SKM-1 (cell line): Measurements from ENCODE around the gene TSPO.

Experiments used
- DNase-seq: peaks from one replicate; lab custom pipeline; 2025; ENCODE audit not compliant: unreplicated experiment; lab: John Stamatoyannopoulos, UW

The TSPO gene

DNA sequence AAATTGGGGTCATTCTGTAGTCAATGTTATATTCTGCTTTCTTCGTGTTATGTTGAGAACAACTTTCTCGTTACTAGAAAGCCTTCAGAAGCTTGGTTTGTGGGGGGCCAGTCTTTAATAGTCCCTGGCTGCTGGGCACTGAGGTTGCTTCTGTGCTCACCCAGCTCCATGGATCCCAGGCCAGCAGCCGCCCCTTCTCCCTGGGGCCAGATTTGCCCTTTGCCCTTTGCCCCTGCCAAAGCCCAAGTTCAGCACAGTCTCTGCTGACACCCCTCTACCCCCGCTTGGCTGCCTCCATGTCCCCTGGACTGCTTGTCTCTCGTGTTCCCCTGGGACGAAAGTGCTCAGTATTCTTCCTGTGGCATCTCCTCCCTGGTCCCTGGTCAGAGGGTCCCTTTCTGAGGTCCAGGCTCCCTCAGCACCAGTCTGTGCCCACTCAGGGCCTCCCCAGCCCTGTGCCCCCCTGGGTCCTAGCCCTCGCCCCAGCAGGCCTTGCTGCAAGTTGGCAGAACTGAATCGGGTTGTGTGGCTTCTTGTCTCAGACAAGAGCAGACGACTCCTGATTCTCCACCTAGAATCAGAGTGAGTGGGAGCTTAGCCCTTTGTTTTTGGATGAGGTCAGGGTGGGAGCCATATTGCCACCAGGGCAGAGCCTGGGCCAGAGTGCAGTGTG is 6.7 kb downstream of the TSPO start:
- no peak for DNase-seq

DNA sequence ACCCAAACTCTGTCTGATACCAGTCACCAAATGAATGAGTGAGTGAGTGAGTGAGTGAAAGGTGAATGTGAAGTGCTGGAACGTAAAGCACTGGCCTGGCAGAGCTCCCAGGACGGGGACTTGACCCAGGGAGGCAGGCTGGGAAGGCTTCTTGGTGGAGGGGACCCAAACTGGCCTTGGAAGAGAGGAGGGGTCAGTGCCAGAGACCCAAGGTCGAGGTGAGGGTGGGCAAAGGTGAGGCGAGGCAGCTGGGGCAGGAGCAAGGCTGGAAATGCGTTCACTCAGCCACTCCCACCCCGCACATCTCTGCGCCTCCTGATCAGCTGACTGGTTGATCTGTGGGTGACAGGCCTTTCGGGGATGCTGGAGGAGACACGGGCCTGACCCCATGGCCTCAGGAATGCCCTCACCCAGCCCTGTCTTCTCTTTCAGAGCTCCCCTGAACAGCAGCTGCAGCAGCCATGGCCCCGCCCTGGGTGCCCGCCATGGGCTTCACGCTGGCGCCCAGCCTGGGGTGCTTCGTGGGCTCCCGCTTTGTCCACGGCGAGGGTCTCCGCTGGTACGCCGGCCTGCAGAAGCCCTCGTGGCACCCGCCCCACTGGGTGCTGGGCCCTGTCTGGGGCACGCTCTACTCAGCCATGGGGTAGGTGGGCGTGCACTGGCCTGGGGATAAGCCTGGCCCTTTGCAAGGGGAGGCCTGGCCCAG is 7.6 kb downstream of the TSPO start:
- DNase-seq: no peak

DNA sequence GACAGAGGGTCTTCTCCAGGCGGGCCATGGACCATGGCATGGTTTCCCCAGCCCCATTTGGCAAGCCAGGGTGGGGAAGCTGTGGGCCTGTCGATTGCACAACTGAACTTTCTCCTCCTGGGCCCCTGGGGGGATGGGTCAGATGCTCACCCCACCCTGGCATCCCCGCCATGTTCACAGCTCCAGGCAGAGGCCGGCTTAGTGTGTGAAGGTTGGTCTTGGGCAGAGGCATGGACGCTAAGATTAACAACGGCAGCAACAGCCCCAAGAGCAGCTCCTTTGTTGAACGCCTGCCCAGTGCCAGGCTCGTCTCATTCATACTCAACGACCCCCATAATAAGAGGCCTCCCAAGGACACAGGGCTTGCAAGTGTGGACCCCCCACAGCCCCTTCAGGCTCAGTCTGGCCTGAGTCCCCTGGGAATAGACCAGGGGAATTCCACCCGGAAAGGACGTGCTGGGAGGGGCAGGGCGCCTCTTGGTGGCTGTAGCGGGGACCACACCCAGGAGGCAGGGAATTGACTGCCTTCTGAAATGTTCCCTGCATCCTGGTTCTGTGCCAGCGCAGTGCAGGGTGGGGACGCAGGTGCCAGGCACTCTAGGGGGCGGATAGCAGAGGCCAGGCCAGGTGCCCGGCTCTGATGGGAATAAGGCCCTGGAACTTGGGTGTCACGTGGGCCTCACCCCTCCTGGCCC is 8.3 kb downstream of the TSPO start:
- no peak for DNase-seq

DNA sequence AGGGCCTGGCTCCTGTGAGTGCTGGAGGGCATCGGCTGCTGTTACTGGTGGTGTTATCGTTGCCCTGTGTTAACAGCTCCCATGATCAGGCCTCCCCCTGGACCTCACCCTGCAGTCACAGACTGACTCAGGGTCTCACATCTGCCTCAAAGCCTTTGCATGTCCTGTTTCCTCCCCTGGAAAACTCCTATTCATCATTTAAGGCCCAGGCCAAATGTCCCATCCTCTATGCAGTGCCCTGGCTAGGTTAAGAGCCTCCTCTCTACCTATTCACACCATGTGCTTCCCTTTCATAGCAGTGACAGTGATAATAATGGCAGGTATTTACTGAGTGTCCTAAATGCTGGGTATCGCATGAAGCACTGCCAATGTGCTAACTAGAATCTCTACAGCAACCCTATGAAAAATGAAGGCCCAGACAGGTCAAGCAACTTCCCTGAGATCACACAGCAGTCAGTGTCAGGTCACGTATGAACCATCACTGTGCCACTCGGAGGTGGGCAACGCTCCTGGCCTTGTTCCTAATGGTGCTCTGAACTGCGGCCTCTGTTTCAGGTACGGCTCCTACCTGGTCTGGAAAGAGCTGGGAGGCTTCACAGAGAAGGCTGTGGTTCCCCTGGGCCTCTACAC is 9.3 kb downstream of the TSPO start:
- DNase-seq: no peak

DNA sequence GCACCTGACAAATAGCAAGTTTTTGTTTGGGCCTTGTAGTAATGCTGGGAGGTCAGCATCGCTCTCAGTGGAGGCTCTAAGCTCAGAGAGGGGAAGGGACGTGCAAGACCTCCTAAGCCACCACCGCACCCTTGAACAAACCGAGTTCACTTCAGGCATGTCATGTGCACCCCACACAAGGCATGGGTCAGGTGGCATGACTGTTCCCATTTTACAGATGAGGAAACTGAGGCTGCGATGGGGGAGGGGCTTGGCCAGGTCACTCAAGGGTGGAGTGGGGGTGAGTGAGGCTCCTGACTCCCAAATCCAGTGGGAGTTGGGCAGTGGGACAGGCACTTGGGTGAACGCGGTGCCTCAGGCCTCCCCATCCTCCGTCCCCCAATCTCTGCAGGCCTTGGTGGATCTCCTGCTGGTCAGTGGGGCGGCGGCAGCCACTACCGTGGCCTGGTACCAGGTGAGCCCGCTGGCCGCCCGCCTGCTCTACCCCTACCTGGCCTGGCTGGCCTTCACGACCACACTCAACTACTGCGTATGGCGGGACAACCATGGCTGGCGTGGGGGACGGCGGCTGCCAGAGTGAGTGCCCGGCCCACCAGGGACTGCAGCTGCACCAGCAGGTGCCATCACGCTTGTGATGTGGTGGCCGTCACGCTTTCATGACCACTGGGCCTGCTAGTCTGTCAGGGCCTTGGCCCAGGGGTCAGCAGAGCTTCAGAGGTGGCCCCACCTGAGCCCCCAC is 11.2 kb downstream of the TSPO start:
- DNase-seq: no peak

DNA sequence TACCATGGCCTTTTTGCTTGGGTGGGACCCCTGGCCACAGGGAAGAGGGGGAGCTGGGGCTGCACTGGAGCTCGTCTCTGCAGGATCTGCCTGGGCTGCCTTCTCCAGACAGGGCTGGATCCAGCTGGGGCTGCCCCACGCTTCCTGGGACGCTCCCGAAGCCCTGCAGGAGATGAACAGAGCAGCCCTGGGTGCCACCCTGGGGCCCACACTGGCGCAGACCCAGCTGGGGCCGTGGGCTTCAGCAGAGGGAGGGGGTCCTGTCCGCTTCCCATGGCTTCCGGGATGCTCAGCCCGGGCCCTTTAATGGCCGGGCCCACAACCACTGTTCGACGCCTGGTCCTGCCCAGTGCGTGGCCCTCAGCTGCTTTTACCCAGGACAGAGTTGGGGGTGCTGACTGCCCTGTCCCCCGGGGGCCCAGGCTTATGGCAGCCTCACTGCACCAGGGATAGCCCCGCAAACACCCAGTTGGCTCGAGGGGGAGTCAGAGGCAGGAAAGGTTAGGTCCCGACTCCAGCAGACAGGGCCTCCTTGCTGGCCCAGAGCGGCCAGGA is 12.0 kb downstream of the TSPO start:
- no peak for DNase-seq

DNA sequence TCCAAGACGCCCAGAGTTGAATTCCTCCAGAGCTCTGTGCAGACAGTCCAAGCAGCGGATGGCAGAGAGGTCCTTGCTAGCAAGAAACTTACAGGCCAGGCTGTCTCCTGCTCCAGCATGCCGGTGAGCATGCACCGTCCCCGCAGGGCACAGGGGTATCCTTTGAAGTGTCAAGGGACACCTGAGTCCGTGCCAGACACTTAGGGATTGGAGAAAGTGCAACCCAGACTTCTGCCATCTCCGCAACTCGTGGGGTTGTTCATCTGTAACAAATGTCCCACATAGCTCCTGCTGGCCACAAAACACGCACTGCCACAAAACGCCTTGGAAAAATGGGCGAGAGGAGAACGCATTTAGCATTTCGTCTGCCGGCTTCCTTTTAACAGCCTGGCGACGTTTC is 13.3 kb downstream of the TSPO start:
- no peak for DNase-seq

DNA sequence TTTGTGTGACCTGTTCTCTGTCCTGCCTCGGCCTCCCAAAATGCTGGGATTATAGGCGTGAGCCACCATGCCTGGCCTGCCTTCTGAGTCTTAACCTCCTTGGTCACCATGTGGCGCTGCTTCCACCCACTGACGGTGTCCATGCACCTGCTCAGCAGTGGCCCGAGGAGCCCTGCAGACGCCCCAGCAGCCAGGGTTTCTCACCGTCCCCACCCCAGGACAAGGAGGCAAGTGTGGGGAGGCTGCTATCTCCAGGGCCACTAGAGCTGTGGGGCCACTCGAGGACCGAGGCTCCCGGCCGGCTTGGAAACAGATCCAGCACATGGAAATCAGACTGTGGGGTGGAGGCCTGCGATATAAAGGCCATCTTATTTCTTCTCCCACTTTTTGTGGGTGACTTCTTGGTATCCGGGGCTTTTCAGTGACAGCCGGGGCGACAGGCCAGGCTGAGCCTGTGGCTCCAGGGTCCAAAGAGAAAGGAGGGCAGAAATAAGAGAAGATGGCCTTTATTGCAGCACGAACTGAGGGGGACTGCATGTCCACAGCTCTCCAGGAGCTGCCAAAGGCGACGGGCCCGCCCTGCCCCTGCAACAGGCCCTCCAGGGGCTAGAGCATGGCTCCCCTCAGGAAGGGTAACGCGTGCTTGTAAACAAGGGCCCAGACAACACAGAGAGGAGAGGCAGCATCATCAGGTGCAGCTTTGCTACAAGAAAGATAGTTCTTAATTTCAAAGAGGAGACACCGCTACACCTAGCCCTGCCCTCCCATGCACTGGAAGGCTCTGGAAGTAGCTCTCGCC is 15.0 kb downstream of the TSPO start:
- DNase-seq: no peak

DNA sequence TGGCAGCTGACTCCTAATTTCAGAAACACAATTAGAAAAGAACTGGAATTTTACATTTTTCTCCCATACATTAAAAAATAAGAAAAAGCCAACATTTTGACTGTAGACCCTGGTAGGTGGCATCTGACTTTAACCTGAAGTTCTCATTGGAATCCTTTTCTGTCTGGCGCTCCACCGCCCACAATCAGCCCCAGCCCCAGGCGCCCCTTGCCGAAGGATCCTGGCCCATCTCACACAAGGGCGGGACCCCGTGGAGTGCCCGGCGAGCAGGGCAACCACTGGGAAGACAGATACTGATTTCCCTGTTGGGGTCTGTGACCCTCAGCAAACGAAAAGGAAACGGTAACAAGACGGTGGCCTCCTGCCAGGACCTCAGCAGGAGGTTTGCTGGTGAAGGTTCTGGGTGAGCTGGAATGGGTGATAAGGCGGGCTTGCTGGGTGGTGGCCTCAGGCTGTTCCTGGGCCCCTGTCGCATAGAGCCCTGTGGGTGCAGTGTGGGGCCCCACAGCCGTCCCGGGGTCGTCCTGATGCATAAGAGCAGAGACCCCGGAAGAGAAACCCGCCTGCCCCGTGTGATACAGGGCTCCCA is 15.7 kb downstream of the TSPO start:
- no peak for DNase-seq

DNA sequence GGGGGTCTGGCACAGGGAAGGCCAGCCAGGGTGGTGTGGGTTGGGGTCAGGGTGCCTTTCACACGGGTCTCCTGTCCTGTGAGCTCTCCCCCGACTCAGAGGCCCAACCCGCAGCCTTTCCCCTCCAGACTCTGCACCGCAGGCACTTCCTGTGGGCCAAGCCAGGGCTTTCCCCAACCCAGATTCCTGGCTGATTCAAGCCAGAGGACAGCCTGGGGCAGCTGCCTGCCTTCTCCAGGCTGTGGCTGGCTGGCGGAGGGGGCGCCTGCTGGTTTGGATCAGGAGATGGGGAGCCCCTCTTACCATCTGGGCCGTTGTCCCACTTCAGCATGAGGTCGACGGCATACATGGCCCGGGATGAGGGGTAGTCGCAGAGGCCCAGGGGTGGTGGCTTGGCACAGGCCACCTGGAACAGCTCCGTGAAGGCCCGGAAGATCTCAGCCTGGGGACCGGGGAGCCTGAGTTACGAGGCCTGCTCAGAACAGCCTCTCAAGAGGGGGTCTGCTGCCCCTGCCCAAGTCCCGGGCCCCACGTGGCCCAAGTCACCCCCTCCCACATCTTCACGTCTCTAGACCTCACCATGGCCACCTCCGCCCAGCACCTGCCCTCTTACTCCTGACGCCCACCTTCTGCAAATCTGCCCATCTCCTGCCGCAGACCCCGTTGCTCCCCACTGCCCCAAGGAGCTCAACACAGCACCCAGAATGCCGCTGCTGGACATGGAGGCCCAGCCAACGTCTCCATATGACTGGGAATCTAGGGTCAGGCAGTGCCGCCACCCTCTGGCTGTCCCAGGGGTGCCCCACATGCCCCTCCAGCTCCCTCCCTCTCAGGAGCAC is 17.3 kb downstream of the TSPO start:
- no peak for DNase-seq

DNA sequence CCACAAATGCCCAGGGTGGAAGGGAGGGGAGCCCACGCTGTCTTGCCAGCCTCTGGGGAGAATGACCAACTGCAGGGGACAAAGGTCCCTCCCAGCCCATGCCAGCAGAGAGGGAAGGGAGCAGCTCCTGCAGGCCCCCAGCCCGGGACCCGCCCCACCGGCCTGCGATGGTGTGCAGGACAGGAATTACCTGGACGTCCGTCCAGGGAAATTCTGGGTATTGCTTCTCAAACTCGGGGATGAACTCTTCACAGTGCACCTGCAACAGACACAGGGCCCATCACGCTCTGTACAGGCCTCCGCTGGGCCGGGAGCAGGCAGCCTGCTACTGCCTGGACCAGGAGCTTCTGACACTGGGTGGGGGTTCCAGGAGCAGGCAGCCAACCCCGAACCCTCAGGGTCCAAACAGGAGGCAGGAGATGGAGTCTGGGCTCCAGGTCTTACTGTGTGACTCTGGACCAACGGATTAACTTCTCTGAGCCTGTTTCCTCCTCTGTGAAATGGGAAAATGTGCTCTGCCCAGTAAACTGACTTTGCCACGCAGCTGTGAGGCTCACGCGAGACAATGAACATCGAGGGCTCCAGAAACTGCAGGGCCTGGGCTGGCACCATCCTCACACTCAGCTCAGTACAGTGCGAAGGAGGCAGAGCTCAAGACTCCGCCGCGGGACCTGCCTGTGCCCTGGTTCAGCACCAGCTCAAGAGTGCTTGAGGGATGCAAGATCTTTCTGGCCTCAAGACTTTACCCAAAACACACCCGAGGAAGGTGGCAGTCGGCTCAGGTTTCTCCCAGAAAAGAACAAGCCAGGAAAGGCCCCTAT is 18.2 kb downstream of the TSPO start:
- DNase-seq: no peak

DNA sequence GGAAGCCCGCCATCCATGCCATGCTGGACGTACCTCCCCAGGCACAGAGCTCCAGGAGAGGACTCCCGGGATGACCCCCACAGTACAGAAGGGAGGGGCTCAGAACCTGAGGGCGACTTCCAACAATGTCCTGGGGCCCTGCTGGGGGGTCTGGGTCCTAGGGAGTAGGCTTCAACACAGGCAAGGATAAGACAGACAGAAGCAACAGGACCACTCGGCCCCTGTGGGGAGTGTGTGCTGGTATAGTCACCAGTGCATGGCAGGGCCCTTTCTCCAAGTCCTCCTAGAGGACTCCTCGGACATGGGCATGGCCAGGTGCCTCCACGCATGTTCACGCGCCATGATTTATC is 18.7 kb downstream of the TSPO start:
- DNase-seq: no peak

DNA sequence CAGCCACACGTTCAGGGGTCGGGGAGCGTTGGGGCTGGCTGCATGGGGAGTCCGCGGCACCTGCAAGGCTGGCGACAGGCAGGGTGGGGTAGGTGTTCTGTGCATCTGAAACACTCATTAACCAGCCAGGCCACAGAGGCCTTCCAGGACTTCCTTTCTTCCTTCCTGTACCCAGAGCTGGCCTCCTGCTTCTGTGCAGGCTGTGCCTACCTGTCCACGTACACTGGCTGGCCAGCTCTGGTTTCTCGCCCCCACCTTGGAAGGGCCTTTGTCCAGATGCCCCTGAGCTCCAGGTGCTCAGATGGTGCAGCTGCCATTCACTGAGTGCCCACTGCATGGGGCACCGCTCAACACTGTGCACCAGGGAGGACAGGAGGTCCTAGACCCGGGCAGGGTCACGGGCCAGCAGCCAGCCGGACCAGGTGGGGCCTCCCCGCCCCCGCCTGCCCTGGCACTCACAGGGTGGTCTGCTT is 19.7 kb downstream of the TSPO start:
- DNase-seq: no peak

DNA sequence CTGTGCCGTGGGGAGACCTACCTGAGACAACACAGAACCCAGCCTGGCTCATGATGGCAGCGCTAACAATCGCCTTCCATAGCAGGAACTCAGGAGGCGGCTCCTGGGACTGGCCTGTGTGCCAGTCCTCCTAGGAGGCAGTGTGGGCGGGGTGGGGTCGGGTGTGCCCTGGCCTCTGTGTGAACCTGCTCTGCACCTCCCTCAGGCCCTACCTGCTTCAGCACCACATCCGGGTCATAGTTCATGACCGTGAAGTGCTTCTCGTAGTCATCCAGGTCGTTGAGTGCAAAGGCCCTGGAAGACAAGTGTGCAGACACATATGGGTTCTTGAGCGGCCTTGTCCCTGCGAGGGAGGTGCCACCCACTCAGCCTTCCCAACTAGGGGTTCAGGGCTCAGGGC is 20.2 kb downstream of the TSPO start:
- DNase-seq: no peak

DNA sequence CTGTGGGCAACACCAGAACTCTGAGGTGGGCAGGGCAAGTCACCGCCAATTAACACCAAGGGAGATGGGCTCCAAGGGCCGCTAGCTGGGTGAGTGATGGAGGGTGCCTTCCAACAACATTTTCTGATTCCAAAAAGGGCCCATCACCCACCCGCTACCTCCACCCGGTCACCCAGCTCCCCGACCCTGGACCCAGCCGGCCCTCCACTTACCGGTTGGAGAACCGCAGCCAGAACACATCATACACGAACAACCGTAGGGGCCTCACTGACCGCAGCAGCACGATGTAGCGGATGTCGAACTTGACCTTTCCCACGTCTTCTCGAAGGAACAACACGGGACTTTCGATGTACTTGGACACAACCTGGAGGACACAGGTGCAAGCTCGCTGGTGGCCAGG is 20.8 kb downstream of the TSPO start:
- DNase-seq: no peak

DNA sequence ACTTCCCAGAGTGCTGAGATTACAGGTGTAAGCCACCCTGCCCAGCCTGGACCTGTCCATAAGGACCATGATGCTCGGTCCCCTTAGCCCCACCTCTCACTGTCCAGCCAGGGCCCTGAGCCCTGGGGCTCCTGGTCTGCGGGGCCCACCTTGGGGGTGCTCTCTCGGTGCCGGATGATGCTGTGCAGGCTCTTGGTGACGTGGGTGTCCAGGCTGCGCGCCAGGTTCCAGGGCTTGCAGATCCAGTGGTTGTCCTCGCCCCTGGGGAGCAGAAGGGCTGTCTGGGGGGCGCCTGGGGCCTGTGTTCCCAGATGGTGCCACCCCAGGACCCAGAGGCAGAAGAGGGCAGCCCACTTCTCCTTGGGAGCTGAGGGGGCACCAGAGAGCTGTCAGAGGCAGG is 22.2 kb downstream of the TSPO start:
- no peak for DNase-seq

DNA sequence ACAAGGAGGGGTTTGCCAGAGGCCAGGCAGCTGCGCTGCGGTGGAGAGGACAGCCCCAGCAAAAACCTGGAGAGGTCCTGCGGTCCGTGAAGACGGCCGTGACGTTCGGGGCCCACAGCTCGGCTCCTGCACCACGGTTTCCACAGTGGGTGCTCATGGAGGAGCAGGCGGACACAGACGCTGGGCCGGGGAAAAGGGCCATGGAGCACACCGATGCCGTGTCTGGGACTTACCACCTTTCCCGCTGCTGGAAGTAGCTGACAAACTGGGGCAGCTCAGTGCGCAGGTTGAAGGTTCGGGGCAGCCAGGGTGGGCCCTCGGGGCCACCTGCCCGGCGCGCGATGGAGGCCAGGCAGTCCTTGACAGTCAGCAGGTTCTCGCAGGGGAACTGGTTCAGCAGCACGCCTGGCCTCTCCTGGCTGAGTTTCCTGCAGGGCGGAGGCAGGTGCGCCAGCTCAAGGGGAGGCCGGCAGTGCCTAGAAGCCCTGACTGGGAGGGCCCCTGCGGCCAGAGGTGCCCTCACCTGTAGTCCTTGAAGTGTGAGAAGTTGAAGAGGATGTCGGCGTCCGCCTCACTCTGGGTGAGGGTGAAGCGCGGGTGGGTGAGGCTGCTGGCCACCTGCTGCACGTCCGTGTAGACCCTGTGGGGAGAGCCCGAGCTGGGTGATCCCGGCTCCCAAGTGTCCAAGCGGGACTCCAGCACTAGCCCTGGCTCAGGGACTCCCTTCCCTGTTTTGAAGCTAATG is 22.8 kb downstream of the TSPO start:
- no peak for DNase-seq
